ENCODE results near the gene NDUFC2. TPM values are rescaled to one million over a fixed set of nuclear protein-coding genes. Genes with fewer than 3 reads are reported as not detected.

Gene NDUFC2
- total and polyA plus RNA-seq, 2 of the 13 experiments (the other 11 are each of a cell fraction or from before 2014, with no cell fraction given), result 256 to 363 TPM

GRCh38 chr11:78034623-78035022 lies 45.0 kb downstream of the NDUFC2 start (continued):
- TF ChIP-seq ZKSCAN1 (IDR thresholded peaks at IDR 0.05; ENCODE audit: low read length) (no peak), PHF20 (CRISPR knock-in tag; IDR thresholded peaks at IDR 0.05) (no peak), MATR3 (CRISPR knock-in tag; IDR thresholded peaks at IDR 0.05) (no peak), CCAR2 (optimal IDR thresholded peaks at IDR 0.05; ENCODE audit: low read depth, low read length) (no peak), DNMT3B (CRISPR knock-in tag; conservative IDR thresholded peaks at IDR 0.05) (no peak), MTF1 (CRISPR knock-in tag; IDR thresholded peaks at IDR 0.05) (no peak), NCOA1 (CRISPR knock-in tag; IDR thresholded peaks at IDR 0.05) (no peak), MAX (IDR thresholded peaks at IDR 0.05) (peak; percentile 38; the same call in 1 of the 2 replicates), NFYB (CRISPR knock-in tag; IDR thresholded peaks at IDR 0.05) (no peak), THAP8 (CRISPR knock-in tag; IDR thresholded peaks at IDR 0.05; ENCODE audit: borderline replicate concordance) (no peak), ERF (CRISPR knock-in tag; IDR thresholded peaks at IDR 0.05) (0 out of 2 replicates have a peak, but pooled peaks have one; percentile 16), GMEB1 (CRISPR knock-in tag; IDR thresholded peaks at IDR 0.05; ENCODE audit: borderline replicate concordance) (no peak), NFE2L1 (CRISPR knock-in tag; IDR thresholded peaks at IDR 0.05; ENCODE audit: borderline replicate concordance) (no peak), ATF3 (CRISPR knock-in tag; IDR thresholded peaks at IDR 0.05) (0 out of 2 replicates have a peak, but pooled peaks have one; percentile 31), ZBTB43 (CRISPR knock-in tag; conservative IDR thresholded peaks at IDR 0.05) (no peak), HMGXB4 (CRISPR knock-in tag; IDR thresholded peaks at IDR 0.05; ENCODE audit: borderline replicate concordance in 1 of 2, low read depth in 1 of 2) (0 out of 4 replicates have a peak, but pooled peaks of 1 of the 2 experiments have one; percentile 26), ZNF652 (CRISPR knock-in tag; IDR thresholded peaks at IDR 0.05; ENCODE audit: borderline replicate concordance, low read depth) (peak; percentile 34; the same call in 1 of the 2 replicates), MED8 (CRISPR knock-in tag; IDR thresholded peaks at IDR 0.05; ENCODE audit: insufficient replicate concordance) (no peak)
